PC-9 (cell line): ENCODE measurements around the gene TUBGCP4.

Experiments
- EZH2 ChIP-seq: fragments of 200-600 bp; sonication (generic); IDR thresholded peaks from 2 replicates; pipeline ENCODE4 v1.8.0; 2017; ENCODE audit warnings: antibody characterized with exemption, low read depth
- TF ChIP-seq, protein P1 (sequence below): fragments of 200-600 bp; sonication (generic); conservative IDR thresholded peaks from 2 replicates; pipeline ENCODE4 v1.6.1; 2017; ENCODE audit warnings: mixed run types, antibody characterized with exemption, mild to moderate bottlenecking, moderate library complexity

DNA sequence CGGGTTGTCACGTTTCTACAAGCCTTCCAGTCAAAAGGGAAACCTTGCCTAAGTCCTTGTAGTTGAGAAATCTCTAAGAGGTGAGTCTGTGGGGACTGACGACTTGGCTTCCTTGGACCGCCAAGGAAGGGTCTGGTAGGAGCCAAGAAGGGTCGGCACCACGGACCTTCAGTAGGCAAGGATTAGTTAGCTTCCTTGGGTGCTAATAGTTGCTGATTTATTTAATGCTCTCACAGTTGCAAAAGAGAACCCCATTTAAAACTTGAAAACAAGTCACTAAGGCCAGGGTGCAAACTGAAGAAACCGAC, 40.2 kb upstream of the TUBGCP4 start:
- no peak for TF ChIP-seq EZH2
- TF ChIP-seq, protein P1, sequence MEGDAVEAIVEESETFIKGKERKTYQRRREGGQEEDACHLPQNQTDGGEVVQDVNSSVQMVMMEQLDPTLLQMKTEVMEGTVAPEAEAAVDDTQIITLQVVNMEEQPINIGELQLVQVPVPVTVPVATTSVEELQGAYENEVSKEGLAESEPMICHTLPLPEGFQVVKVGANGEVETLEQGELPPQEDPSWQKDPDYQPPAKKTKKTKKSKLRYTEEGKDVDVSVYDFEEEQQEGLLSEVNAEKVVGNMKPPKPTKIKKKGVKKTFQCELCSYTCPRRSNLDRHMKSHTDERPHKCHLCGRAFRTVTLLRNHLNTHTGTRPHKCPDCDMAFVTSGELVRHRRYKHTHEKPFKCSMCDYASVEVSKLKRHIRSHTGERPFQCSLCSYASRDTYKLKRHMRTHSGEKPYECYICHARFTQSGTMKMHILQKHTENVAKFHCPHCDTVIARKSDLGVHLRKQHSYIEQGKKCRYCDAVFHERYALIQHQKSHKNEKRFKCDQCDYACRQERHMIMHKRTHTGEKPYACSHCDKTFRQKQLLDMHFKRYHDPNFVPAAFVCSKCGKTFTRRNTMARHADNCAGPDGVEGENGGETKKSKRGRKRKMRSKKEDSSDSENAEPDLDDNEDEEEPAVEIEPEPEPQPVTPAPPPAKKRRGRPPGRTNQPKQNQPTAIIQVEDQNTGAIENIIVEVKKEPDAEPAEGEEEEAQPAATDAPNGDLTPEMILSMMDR: no peak
